Measurements from ENCODE around the gene FHAD1.
A peak's percentile ranks its signal among the peaks of the same experiment; 100 is the strongest.

FHAD1 gene

DNA sequence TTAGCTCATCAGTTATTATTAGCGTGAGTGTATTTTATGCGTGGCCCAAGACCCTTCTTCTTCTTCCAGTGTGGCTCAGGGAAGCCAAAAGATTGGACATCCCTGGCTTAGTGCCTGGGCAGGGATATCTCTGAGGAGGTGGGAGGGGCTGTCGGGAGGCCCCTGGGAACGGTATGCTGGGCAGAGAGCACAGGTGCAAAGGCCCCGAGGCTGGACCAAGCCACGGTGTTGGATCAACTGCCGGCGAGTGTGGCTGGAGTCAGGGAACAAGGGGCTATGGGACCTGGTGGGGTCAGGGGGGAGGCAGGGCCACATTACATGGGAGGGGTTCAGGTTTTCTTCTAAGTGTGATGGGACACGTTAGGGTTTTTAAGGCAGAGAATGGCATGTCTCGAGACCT is 62.7 kb downstream of the FHAD1 start:
- no peak for DNase-seq

DNA sequence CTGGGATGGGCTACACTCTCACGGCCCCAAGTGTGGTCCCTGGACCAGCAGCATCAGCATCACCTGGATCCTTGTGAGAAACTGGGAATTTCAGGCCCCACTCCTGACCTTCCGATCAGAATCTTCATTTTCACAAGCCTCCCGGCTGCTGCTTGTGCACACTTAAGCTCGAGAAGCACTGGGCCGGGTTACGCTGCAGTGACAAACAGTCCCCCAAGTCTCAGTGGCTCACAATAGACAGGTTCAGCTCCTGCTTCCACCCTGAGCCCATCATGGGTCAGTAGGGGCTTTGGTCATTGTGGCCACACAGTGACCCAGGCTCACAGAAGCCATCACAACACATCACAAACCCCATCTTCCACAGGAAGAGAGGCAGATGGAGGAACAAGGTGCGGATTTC is 63.5 kb downstream of the FHAD1 start:
- no peak for DNase-seq

DNA sequence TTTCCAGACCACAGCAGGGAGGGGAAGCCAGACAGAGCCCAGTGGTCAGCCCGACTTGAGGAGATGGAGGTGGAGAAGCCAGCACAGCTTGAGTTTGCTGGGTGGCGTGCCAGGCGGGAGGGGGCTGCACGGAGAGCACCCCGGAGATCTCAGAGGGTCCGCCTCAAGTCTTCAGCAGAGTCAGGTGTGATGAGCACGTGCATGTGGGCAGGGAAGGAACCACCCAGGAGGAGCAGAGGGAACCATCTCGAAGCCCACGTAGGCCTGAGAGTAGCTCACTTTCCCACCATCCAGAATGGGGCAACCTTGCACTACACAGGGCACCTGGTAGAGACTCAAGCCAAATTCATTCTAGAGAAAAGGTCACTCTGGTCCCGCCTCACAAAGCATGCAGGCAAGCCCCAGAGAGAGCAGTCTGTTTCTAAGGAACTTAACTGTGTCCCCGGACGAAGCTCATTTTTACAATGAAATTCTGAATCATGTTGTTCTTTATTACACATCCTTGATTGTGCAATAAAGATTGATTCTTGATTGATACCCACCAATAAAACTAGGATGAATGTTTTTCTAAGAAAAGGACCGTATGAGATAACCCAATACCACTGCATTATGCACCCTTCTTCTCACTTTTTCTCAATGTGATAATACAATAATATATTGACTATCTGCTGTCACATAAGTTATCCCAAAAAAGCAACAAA is 64.2 kb downstream of the FHAD1 start:
- DNase-seq = no peak

DNA sequence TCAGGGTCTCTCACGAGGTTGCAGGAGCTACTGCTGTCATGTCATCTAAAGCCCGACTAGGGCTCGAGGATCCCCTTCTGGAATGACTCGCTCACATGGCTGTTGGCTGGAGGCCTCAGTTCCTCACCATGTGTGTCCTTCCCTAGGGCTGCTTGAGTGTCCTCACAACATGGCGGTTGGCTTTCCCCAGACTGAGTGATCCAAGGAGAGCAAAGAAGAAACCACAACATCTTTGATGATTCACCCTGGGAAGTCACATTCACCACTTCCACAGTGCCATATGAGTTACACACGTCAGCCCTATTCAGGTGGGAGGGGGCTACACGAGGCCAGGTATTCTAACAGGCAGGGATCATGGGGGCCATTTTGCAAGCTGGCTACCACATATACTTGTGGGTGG is 64.9 kb downstream of the FHAD1 start:
- no peak for DNase-seq

DNA sequence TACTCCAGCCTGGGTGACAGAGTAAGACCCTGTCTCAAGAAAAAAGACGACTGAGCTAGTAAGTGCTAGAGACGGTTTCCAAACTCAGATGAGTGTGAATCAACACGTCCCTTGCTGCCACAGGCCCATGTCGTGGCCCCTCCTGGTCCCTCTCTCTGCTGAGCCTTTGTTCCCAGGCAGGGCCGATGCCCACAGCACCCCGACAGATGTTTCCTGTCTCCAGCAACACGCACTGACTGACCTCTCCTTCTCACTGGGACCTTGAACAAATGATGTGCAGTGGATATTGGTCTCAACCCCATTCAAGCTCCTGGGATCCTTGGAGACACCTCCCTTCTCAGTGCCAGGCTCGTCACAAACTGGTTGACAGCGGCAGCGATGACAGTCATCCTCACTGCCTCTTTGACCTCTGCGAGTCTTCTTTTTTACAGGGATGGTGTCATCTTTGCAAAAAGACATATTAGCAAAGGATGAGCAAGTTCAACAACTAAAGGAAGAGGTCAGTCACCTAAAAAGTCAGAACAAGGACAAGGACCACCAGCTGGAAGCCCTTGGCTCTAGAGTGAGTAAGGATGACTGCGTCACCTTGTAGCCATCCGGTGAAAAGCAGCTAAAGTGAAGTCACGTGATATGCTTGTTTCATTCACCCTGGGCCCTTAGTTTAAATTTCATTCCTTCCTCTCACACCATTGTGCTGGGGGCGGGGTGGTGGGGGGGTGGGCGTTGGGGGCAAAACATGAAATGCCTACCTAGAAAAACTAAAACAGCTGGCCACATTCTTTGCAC is 65.8 kb downstream of the FHAD1 start:
- DNase-seq = no peak

DNA sequence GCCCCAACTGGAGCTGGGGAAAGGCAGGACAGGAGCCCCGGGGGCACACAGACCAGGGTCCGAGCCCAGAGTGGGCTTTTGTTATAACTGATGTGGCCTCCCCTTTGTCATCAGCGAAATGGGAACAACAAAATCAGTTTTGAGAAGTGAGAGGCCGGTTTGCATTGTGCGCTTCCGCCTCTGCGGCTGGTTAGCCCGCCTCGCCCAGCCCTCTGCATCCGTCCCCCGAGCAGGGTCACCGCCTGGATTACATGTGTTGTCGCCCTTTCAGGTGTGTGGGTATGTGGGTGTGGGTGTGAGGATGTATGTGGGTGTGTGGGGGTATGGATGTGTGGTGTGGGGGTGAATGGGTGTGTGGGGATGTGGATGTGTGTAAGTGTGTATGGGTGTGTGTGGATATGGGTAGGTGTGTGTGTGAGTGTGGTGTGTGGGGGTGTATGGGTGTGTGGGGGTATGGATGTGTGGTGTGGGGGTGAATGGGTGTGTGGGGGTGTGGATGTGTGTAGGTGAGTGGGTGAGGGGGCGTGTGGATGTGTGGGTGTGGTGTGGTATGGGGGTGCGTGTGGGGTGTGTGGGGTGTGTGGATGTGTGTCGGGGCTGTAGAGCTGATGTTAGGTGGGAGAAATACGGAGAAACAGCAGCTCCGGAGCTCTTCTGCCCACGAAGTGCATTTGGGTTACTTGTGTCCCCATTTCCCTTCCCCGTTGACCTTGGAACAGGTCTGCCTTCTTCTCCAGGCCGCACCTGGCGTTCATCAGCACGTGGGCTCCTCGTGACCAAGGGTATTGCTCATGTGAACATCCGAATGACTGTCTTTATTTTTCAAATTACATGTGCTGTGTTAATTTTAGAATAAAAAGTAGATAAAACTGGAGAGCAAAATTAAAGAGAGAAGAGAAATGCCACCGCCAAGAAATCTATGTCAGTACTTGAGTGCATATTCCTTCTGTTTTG is 67.6 kb downstream of the FHAD1 start:
- no peak for DNase-seq

DNA sequence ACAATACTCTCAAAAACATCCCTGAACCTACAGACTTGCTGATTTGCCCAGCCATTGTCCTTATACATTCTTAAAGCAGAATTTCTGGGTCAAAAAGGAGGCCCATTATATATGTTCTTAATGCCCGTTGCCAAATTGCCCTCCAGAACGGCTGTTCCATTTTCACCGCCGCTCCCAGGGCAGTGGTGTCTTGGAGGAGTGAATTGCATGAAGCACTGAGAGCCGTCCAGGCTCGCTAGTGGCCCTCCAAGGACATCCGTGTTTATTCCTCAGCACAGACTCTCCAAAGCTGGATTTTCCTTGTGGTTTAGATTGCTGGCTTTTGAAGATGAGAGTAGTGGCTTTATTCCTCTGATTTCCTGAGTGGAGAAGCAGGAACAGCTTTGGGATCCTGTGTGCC is 68.8 kb downstream of the FHAD1 start:
- DNase-seq = no peak

DNA sequence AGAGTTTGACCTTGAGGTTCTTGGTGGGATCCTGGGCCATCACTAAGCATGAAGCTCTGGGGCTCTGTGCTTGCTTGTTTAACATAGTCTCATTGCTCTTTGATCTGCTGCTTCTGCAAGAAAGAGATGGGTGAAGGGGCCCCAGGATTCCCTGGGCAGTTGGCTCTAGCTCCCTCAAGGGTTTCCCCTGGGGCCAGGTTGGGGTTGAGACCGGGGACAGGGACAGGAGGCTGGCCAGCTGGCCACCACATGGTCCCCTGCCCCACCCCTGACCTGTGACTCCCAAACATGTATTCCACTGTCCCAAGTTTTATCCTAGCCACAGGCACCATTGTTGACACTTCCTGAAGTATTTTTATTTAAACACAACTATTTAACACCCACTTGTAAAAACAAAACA is 69.5 kb downstream of the FHAD1 start:
- no peak for DNase-seq

DNA sequence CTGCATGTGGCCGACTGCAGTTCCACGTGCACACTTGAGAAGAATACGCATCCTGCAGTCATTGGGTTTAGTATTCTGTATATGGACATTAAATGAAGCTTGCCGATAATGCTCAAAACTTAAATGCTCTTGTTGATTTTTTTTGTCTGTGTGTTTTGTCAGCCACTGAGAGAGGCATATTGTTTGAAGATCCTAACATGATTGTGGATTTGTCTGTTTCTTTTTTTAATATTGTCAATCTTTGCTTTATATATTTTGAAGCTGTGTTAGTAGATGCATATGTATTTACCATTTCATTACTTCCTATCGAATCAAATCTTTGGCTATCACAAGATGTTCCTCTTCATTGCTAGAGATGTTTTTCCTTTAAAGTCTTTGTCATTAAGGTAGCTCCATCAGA is 73.2 kb downstream of the FHAD1 start:
- no peak for DNase-seq

DNA sequence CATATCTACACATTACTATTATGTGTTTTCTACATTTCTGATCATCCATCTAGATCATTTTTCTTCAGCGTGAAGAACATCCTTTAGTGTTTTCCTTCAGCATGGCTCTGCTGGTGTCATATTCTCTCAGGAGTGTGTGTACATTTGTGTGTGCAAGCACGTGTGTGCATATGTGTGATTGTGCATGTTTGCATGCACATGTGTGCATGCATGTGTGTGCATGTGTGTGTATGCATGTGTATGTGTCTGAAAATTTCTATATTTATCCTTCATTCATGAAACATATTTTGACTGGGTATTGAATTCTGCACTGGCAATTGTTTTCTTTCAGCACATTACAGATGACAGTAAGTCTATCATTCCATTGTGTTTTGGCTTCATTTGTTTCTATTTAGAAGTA is 74.6 kb downstream of the FHAD1 start:
- DNase-seq = no peak

DNA sequence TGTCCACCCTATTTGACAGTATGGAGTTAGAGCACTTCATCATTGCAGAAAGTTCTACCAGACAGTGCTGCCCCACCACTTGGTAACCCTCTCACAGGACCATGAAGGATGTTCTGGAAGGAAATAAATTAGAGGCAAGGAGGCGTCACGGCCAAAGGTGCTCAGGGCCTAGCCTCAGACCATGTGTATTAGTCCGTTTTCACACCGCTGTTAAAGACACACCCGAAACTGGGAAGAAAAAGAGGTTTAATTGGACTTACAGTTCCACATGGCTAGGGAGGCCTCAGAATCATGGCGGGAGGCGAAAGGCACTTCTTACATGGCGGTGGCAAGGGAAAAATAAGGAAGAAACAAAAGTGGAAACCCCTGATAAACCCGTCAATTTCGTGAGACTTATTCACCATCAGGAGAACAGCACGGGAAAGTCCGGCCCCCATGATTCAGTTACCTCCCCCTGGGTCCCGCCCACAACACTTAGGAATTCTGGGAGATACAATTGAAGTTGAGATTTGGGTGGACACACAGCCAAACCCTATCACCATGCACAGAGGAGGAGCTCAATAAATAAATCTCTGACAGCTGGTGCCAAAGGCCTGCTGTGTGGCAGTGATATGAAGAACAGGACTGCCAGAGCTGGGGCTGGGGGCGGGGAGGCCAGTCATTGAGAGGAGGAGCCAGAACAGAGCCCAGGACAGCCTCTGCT is 75.8 kb downstream of the FHAD1 start:
- DNase-seq = peak; percentile 80

DNA sequence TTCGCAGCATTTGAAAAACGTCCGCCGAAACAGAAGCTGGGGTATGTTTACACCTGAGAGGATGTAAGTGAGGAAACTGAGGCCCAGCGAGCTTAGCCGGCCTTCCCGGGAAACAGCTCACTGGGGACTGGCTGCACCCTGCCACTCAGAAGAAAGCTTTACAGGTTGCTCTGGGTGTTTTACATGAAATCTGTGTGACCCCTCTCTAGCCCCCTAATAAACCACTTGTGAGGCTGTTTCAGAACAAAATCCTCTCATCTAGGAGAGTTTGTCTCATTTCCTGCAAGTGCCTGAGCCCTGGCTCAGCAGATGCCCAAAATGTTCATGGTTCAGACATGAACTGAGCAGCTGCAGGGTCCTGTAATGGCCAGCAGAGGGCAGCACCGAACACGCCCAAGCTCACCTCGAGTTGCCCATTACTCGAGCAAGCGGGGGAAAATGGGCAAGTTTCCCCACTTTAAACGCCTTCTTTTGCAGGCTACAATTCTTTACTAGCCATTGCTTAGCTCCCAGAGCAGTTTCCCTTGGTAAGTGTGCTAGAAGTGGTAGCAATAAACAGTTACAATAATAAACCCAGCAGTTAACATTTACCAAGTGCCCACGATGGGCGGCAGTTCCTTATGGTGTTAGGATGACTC is 76.4 kb downstream of the FHAD1 start:
- peak; percentile 86 for DNase-seq

DNA sequence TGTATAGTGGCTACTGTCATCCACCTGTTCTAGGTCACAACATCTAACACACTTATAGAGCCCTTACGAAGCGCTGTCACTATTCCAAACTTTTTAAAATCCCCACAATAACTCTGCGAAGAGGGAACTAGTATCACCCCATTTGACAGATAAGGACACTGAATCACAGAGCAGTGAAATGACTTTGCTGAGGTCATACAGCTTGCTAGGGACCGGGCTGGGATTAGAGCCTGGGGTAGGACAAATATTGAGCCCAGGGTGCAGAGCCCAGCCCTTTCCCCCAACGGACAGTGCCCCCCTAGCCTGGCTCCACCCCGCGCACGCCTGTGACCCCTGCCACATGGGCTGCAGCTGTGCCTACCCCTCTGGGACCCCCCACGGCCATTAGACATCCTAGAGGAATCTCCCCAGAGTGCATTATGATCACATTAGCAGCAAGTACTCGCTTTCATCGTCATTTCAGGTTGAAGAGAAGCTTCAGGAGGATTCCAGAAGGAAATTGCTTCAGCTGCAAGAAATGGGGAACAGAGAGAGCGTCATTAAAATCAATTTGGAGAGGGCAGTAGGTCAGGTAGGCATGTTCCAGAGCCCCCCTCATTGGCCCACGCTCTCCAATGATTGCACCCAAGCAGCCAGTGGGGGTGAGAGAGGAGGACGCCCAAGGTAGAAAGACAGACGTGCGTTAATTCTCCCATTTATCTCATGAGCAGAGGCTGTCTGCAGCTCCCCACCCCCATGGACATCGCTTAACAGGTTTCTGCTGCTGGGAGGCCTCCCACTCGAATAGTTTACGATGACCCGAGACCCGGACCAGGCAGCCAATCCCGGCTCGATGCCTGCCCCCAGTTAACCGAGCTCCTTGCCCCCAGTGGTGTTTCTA is 77.2 kb downstream of the FHAD1 start:
- DNase-seq = no peak

DNA sequence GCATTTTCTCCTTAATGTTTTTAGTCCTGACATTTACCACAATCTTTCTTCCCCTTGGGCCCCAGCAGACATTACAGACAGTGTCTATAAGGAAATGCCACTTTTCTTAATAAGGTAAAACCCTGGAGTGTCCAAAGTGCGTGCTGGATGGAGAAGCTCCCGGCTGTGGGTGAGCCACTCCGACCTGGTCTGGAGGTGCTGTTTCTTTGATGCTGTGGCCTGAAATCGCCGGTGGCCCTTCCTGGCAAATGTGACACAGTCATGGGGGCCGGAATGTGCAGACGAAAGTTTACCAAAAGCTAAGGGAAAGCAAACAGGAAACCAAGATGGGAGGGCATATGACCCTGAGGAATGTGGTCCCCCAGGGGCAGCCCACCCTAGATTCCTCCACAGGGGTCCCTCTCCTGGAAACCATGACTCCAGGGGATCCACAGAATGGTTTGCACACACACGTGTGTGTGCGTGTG is 77.9 kb downstream of the FHAD1 start:
- no peak for DNase-seq

DNA sequence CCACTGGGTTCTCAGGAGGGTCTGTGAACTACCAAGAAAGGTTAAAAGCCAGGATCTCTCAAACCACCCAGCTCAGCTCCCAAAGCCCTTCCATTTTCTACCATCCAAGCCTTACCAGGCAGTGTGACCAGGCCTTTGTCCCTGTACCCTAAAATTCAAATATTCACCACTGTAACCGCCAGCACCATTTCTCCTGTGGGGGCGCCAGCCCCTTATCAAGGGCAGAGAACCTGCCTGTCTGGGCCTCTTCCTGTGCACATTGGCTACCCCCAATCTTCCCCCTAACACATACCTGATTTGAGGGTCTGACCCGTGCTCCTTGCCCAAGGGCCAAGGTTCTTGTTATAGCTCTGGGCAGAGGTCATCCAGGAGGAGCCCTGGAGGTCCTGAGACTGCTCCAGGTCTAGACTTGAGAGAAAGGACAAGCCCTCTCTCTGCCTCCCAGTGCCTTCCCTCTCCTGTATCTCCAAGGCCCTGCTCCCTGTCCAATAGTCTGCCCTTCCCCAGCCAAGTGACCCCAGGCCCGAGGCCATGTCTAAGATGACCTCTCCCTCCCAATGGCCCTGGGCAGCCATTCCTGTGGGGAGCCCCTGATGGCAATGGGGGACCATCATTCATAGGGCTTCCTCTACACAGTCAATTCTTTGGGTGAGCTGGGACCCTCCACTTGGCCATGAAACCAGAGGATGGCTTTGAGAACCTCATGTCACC is 78.5 kb downstream of the FHAD1 start:
- DNase-seq = peak; percentile 30

DNA sequence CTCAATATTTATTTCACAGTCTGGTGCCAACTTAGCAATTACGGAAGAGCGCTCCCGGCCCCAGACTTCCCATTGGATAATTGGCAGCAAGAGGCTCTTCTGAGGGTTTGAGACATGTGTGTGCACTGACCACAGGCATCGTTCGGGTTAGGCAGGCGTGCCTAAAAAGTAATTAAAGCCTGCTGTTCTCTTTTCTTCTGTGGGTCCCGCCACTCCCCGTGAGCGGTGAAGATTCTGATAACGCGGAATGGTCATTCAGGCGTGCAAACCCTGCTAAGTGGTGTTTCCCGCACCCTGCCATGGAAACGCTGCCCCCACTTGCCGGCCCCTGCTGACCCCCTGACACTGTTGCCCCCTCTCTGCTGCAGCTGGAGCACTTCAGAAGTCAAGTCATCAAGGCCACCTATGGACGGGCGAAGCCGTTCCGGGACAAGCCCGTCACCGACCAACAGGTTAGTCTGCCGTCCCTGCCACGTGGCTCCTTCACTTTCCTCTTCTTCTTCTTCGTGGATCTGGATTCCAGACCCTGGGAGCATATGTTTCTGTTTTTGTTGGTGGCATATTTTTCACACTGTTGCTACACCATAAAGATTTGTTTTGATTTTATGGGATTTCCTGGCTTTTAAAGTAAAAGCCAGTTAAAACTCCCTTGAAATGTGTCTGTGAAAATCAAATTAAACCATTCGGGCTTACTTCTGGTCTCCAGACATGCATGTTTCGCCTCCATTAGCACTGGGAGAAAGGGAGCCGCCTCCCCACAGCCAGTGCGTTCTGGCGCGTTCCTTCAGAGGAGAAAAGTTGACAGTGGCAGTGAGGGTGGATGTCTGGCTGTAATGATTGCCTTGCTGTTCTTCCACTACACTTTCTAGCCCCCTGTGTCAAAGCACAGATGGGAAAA is 79.9 kb downstream of the FHAD1 start:
- no peak for DNase-seq

DNA sequence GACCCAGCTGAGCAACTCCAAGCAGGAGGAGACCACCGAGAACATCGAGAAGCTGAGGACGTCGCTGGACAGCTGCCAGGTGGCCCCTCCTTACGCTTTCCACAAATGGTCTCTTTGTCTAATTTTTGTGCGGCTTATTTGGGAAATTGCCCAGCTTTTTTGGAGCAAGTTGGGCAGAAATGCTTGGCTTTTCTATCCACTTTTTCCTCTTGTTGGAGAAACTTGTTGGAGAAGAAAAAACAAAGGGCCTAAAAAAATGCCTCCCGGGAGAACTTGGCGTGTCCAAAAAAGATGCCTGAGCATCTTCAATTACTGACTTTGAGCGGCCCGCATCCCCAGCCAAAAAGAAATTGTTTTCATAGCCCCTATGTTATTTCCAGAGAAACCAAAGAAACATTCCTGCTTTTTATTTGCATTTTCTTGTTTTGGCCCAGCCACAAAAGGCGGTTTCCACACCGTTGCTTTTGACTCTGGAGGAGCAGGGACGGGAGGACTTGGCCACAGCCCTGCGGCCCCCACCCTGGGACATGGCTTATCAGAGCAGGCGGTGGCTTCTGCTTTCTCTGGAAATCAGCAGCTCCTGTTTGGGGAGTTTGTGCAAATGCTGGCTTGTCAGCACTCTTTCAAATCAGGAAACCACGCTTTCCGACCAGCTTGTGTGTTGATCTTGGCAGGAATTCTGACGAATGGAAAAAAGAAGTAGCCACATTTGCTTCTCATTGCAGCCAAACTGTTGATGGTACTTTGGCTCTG is 81.5 kb downstream of the FHAD1 start:
- peak; percentile 76 for DNase-seq

DNA sequence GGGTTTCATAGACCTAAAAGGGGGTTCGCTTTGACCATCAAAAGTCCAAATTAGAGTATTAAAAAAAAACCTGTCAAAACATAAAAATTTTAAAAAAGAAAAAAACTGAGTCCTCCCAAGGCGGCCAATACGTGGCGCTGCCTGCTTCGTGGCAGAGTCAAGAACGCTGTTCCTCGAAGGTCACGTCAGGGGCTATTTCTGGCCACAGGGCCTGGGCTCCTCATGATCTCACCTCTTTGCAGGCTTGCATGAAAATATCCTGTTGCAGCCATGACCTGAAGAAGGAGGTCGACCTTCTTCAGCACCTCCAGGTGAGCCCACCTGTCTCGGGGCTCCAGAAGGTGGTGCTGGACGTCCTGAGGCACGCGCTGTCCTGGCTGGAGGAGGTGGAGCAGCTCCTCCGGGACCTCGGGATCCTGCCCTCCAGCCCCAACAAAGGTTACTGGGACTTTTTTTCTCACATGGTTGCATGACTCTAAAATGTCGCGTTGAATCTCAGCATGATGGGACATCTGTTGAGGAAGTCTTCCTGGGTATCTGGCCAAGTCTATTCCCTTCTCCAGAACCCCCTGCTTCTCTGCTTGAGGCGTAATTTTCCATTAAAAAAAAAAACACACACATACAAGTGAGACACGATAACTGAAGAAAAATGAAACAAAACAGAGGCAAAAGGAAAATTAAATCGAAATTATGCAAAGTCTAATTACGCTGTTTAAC is 82.2 kb downstream of the FHAD1 start:
- DNase-seq = peak; percentile 49
